K562 (cell line): ENCODE results near the gene CEND1. TPM values are rescaled to one million over a fixed set of nuclear protein-coding genes. Genes with fewer than 3 reads are reported as not detected.

Experiments
- ILF3 ChIP-seq: fragments of 450-650 bp; IDR thresholded peaks from 2 replicates; pipeline ENCODE4 v1.6.1; 2018; ENCODE audit warnings: antibody characterized with exemption, mild to moderate bottlenecking, moderate library complexity, borderline replicate concordance
- KDM4B ChIP-seq, 2 experiments: fragments of 450-650 bp in 1 of 2; sonication (generic) in 1 of 2; IDR thresholded peaks; 2 replicates each; pipeline ENCODE4 v1.6.1; 2016 to 2017; ENCODE audit warnings: borderline replicate concordance in 2 of 2, antibody characterized with exemption in 1 of 2, low read depth in 1 of 2, mild to moderate bottlenecking in 1 of 2
- KLF1 ChIP-seq: fragments of 450-650 bp; IDR thresholded peaks from 2 replicates; pipeline ENCODE4 v1.6.1; 2016; ENCODE audit warnings: missing genetic modification characterization, missing compliant biosample characterization
- NFIC ChIP-seq: fragments of 450-650 bp; IDR thresholded peaks from 2 replicates; pipeline ENCODE4 v1.6.1; 2017; ENCODE audit warnings: mild to moderate bottlenecking, inconsistent platforms
- PHF20 ChIP-seq: fragments of 450-650 bp; IDR thresholded peaks from 2 replicates; pipeline ENCODE4 v1.6.1; 2018; ENCODE audit not compliant: partially characterized antibody
- PPARD ChIP-seq: fragments of 250-450 bp; sonication (Bioruptor Pico); IDR thresholded peaks from 2 replicates; pipeline ENCODE4 v1.8.0; 2022; ENCODE audit warnings: inconsistent platforms, mild to moderate bottlenecking, moderate library complexity
- TAF15 ChIP-seq: fragments of 200-400 bp; formaldehyde crosslinking; IDR thresholded peaks from 2 replicates; pipeline ENCODE4 v1.6.1; 2017; ENCODE audit warnings: mild to moderate bottlenecking, low read depth, low read length, moderate library complexity
- ZC3H11A ChIP-seq: IDR thresholded peaks from 2 replicates; pipeline ENCODE4 v1.6.1; 2012; ENCODE audit warnings: low read depth, low read length, improper control_type of control experiment
- ZNF436 ChIP-seq: fragments of 250-450, 450-650 bp; sonication (Bioruptor Pico); formaldehyde crosslinking; IDR thresholded peaks from 2 replicates; pipeline ENCODE4 v1.7.0; 2020; ENCODE audit warnings: mild to moderate bottlenecking
- ZNF766 ChIP-seq: fragments of 200-800 bp; sonication (Bioruptor generic); conservative IDR thresholded peaks from 2 replicates; pipeline ENCODE4 v1.6.1; 2016; ENCODE audit warnings: missing genetic modification characterization, missing compliant biosample characterization
- polyA plus RNA-seq, 8 experiments: library from polyadenylated mRNA; depleted of rRNA in 4 of 8; stranded (reverse) in 5 of 8; unstranded in 3 of 8; fragments of >200 nt; fragmentation: Nextera tagmentation in 2 of 8; fragmentation: Illumina TruSeq in 1 of 8; extraction: Ambion mirVana in 2 of 8; extraction: Trizol in 1 of 8; gene quantifications; 2 replicates each; pipeline versions ENCODE4 v1.2.1 to v1.2.3, GENCODE V29; 2011 to 2014; ENCODE audit warnings: inconsistent platforms in 1 of 8, missing spikeins in 1 of 8
- total RNA-seq, 7 experiments: library from RNA; depleted of rRNA in 6 of 7; stranded (reverse); fragments of >200 nt in 6 of 7; fragmentation: Illumina TruSeq in 2 of 7; extraction: Trizol in 2 of 7; gene quantifications; 2 replicates each; pipeline versions ENCODE4 v1.2.1 to v1.2.3, GENCODE V29; 2011 to 2021; ENCODE audit warnings: low replicate concordance in 1 of 7
- TF ChIP-seq, protein P1 (sequence below): sonication (generic); formaldehyde crosslinking; IDR thresholded peaks from 2 replicates; pipeline ENCODE4 v1.8.0; 2022; ENCODE audit warnings: mild to moderate bottlenecking, missing genetic modification reagents
- TF ChIP-seq, protein P2 (sequence below), 2 experiments: fragments of 450-650 bp in 1 of 2; sonication (generic) in 1 of 2; formaldehyde crosslinking in 1 of 2; IDR thresholded peaks in 1 of 2; conservative IDR thresholded peaks in 1 of 2; 2 replicates each; pipeline versions ENCODE4 v1.6.1 to v1.8.1; 2016 to 2023; ENCODE audit warnings: mild to moderate bottlenecking in 2 of 2, moderate library complexity in 2 of 2, inconsistent platforms in 1 of 2, missing genetic modification reagents in 1 of 2
- TF ChIP-seq, protein P3 (sequence below), 2 experiments: fragments of 150-350 bp in 1 of 2; IDR thresholded peaks; 2 replicates each; pipeline ENCODE4 v1.6.1; 2012 to 2016; ENCODE audit warnings: low read depth in 2 of 2, low read length in 2 of 2, mild to moderate bottlenecking in 1 of 2, moderate library complexity in 1 of 2
- TF ChIP-seq, protein P4 (sequence below): fragments of 450-650 bp; IDR thresholded peaks from 2 replicates; pipeline ENCODE4 v1.6.1; 2016; ENCODE audit warnings: borderline replicate concordance

CEND1 gene
- total and polyA plus RNA-seq, 9 of the 15 experiments (the other 6 are each of a cell fraction or from before 2014, with no cell fraction given): 0.13 to 0.18 (median 0.16) TPM; not detected in 6

DNA sequence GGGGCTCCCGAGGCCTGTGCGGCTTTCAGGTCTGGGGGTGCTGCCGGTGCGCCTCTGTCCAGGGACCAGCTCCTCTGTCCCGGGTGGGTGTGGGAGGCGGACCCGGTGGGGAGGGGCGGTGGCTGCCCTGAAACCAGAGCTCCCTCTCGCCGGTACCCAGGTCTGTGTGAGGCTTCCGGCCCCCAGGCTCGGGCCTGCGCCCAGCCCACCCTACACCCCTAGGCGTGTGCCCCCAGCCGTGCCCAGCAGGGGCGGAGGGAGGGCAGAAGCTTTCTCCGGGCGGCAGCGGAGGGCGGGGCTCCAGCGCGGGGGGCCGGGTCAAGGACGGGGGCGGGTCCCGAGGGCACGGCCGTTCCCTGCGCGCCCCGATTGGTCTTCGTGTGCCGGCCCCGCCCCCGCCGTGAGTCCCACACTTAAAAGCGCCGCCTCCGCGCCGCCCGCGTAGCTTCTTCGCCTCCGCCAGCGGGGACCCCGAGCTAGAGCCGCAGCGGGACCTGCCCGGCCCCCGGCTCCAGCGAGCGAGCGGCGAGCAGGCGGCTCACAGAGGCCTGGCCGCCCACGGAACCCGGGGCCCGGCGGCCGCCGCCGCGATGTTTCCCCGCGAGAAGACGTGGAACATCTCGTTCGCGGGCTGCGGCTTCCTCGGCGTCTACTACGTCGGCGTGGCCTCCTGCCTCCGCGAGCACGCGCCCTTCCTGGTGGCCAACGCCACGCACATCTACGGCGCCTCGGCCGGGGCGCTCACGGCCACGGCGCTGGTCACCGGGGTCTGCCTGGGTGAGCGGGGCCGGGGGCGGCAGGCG is 29.4 kb upstream of the CEND1 start (continued):
- TF ChIP-seq, protein P1, sequence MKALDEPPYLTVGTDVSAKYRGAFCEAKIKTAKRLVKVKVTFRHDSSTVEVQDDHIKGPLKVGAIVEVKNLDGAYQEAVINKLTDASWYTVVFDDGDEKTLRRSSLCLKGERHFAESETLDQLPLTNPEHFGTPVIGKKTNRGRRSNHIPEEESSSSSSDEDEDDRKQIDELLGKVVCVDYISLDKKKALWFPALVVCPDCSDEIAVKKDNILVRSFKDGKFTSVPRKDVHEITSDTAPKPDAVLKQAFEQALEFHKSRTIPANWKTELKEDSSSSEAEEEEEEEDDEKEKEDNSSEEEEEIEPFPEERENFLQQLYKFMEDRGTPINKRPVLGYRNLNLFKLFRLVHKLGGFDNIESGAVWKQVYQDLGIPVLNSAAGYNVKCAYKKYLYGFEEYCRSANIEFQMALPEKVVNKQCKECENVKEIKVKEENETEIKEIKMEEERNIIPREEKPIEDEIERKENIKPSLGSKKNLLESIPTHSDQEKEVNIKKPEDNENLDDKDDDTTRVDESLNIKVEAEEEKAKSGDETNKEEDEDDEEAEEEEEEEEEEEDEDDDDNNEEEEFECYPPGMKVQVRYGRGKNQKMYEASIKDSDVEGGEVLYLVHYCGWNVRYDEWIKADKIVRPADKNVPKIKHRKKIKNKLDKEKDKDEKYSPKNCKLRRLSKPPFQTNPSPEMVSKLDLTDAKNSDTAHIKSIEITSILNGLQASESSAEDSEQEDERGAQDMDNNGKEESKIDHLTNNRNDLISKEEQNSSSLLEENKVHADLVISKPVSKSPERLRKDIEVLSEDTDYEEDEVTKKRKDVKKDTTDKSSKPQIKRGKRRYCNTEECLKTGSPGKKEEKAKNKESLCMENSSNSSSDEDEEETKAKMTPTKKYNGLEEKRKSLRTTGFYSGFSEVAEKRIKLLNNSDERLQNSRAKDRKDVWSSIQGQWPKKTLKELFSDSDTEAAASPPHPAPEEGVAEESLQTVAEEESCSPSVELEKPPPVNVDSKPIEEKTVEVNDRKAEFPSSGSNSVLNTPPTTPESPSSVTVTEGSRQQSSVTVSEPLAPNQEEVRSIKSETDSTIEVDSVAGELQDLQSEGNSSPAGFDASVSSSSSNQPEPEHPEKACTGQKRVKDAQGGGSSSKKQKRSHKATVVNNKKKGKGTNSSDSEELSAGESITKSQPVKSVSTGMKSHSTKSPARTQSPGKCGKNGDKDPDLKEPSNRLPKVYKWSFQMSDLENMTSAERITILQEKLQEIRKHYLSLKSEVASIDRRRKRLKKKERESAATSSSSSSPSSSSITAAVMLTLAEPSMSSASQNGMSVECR: peak; percentile 54; the same call in 1 of the 2 replicates
- peak; percentile 15; the same call in 1 of the 2 replicates for TF ChIP-seq NFIC
- 0 out of 2 replicates have a peak, but pooled peaks have one; percentile 40 for TF ChIP-seq KLF1 (tag)
- no peak for TF ChIP-seq ZC3H11A
- TF ChIP-seq PHF20: no peak
- TF ChIP-seq TAF15: no peak
- TF ChIP-seq ILF3: peak; percentile 51; the same call in 1 of the 2 replicates
- TF ChIP-seq ZNF766 (CRISPR knock-in tag): no peak
- no peak for TF ChIP-seq ZNF436 (CRISPR knock-in tag)
- TF ChIP-seq, protein P2, sequence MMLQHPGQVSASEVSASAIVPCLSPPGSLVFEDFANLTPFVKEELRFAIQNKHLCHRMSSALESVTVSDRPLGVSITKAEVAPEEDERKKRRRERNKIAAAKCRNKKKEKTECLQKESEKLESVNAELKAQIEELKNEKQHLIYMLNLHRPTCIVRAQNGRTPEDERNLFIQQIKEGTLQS (IDR thresholded peaks at IDR 0.05): no peak
- TF ChIP-seq, protein P2 (CRISPR knock-in tag; conservative IDR thresholded peaks at IDR 0.05): no peak
- TF ChIP-seq, protein P3, sequence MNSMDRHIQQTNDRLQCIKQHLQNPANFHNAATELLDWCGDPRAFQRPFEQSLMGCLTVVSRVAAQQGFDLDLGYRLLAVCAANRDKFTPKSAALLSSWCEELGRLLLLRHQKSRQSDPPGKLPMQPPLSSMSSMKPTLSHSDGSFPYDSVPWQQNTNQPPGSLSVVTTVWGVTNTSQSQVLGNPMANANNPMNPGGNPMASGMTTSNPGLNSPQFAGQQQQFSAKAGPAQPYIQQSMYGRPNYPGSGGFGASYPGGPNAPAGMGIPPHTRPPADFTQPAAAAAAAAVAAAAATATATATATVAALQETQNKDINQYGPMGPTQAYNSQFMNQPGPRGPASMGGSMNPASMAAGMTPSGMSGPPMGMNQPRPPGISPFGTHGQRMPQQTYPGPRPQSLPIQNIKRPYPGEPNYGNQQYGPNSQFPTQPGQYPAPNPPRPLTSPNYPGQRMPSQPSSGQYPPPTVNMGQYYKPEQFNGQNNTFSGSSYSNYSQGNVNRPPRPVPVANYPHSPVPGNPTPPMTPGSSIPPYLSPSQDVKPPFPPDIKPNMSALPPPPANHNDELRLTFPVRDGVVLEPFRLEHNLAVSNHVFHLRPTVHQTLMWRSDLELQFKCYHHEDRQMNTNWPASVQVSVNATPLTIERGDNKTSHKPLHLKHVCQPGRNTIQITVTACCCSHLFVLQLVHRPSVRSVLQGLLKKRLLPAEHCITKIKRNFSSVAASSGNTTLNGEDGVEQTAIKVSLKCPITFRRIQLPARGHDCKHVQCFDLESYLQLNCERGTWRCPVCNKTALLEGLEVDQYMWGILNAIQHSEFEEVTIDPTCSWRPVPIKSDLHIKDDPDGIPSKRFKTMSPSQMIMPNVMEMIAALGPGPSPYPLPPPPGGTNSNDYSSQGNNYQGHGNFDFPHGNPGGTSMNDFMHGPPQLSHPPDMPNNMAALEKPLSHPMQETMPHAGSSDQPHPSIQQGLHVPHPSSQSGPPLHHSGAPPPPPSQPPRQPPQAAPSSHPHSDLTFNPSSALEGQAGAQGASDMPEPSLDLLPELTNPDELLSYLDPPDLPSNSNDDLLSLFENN (IDR thresholded peaks at IDR 0.05; ENCODE audit: low read depth in 2 of 2, low read length in 2 of 2): 0 out of 4 replicates have a peak, but pooled peaks of 1 of the 2 experiments have one; percentile 46
- TF ChIP-seq PPARD (CRISPR knock-in tag): no peak
- no peak for TF ChIP-seq KDM4B (IDR thresholded peaks at IDR 0.05; ENCODE audit: borderline replicate concordance in 2 of 2, low read depth in 1 of 2)
- TF ChIP-seq, protein P4, sequence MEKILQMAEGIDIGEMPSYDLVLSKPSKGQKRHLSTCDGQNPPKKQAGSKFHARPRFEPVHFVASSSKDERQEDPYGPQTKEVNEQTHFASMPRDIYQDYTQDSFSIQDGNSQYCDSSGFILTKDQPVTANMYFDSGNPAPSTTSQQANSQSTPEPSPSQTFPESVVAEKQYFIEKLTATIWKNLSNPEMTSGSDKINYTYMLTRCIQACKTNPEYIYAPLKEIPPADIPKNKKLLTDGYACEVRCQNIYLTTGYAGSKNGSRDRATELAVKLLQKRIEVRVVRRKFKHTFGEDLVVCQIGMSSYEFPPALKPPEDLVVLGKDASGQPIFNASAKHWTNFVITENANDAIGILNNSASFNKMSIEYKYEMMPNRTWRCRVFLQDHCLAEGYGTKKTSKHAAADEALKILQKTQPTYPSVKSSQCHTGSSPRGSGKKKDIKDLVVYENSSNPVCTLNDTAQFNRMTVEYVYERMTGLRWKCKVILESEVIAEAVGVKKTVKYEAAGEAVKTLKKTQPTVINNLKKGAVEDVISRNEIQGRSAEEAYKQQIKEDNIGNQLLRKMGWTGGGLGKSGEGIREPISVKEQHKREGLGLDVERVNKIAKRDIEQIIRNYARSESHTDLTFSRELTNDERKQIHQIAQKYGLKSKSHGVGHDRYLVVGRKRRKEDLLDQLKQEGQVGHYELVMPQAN: no peak
